Activated B cell treated with CpG ODN at 0.5 μM for 24 hours (primary cell): Measurements from ENCODE around the gene AJUBA. TPM values are rescaled to one million over a fixed set of nuclear protein-coding genes. Genes with fewer than 3 reads are reported as not detected.

Experiments
- total RNA-seq: library from RNA; stranded (reverse); gene quantifications from 2 replicates; pipeline ENCODE4 v1.2.3, GENCODE V29; 2022

The AJUBA gene
- total RNA-seq, 1 donor from 2014 or later: 0.67 TPM

Other genes starting within 250 kb of the AJUBA start
- 174 and 190 TPM in 2 replicates for gene OXA1L, start 215.9 kb downstream of the AJUBA start, total RNA-seq
- gene SLC7A7, start 167.1 kb downstream of the AJUBA start, total RNA-seq: 30.8 and 33.7 TPM in 2 replicates
- gene MRPL52, start 152.7 kb downstream of the AJUBA start, total RNA-seq: 142 and 150 TPM in 2 replicates
- gene MMP14, start 146.0 kb downstream of the AJUBA start, total RNA-seq: 3.4 and 4.1 TPM in 2 replicates
- gene LRP10, start 110.8 kb downstream of the AJUBA start, total RNA-seq: 83.2 and 83.3 TPM in 2 replicates
- gene REM2, start 99.3 kb downstream of the AJUBA start, total RNA-seq: 0.71 and 1.4 TPM in 2 replicates
- 130 and 131 TPM in 2 replicates for gene RBM23, start 63.4 kb downstream of the AJUBA start, total RNA-seq
- gene PRMT5, start 53.2 kb downstream of the AJUBA start, total RNA-seq: 75.3 and 96.5 TPM in 2 replicates
- 28.4 and 33.2 TPM in 2 replicates for gene HAUS4, start 25.5 kb downstream of the AJUBA start, total RNA-seq
- gene C14orf93, start 27.6 kb upstream of the AJUBA start, total RNA-seq: 13.5 and 14.0 TPM in 2 replicates
- gene PSMB5, start 52.3 kb upstream of the AJUBA start, total RNA-seq: 53.3 and 67.5 TPM in 2 replicates
- gene PSMB11, start 59.7 kb upstream of the AJUBA start, total RNA-seq: not detected in 2 replicates
- 0.73 and 1.3 TPM in 2 replicates for gene CDH24, start 75.0 kb upstream of the AJUBA start, total RNA-seq
- 238 and 263 TPM in 2 replicates for gene ACIN1, start 112.6 kb upstream of the AJUBA start, total RNA-seq
- 35.3 and 36.0 TPM in 2 replicates for gene C14orf119, start 113.0 kb upstream of the AJUBA start, total RNA-seq
- not detected in 2 replicates for gene CIROP, start 122.4 kb upstream of the AJUBA start, total RNA-seq
- 0.17 and 0.20 TPM in 2 replicates for gene CEBPE, start 136.7 kb upstream of the AJUBA start, total RNA-seq
- 0.76 and 1.8 TPM in 2 replicates for gene SLC7A8, start 201.1 kb upstream of the AJUBA start, total RNA-seq